Astrocyte of the spinal cord (primary cell): ENCODE measurements around the gene KAT6B.

Source experiments
- DNase-seq: peaks from one replicate; pipeline ENCODE4 v3.0.0; 2011; ENCODE audit warnings: low read depth, low spot score
- H3K4me3 ChIP-seq: 2 replicates; pipeline ENCODE4 v1.5.1; 2011; ENCODE audit warnings: low read depth, mild to moderate bottlenecking, low read length, moderate library complexity
- CTCF ChIP-seq: IDR thresholded peaks from 2 replicates; pipeline ENCODE4 v1.5.1; 2012; ENCODE audit warnings: low read depth, mild to moderate bottlenecking, low read length, inconsistent platforms
- in situ Hi-C: cut with HindIII; loops from 2 replicates; pipeline ENCODE4 v1.10.0; 2017; ENCODE audit warnings: low sequenced_read_pairs

Gene KAT6B

GRCh38 chr10:74901301-74901700 lies 74.9 kb downstream of the KAT6B start:
- in situ Hi-C loops, result no loop called here
- H3K4me3 ChIP-seq, result no peak overlapping the region
- DNase-seq, result no peak
- no peak for TF ChIP-seq CTCF

GRCh38 chr10:74901867-74902450 lies 75.6 kb downstream of the KAT6B start:
- no peak for TF ChIP-seq CTCF
- no peak for DNase-seq
- in situ Hi-C loops, result no loop called here
- H3K4me3 ChIP-seq, result no peak overlapping the region

DNA sequence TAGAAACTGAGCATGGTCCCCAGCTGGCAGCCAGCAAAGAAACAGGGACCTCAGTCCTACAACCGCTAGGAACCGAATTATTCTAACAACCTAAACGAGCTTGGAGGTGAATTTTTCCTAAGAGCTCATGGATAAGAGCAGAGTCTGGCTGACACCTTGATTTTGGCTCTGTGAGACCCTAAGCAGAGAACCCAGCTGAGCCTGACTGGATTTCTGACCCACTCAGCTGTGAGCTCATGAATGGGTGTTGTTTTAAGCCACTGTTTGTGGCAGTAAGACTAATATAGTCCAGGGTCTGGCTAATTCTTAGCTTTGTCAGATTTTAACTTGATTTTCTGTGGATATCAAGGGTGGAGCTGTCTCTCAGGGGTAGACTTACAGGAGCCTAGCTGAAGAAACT lies 77.1 kb downstream of the KAT6B start:
- in situ Hi-C loops, result no loop called here
- no peak for TF ChIP-seq CTCF

GRCh38 chr10:74906611-74907198 lies 80.3 kb downstream of the KAT6B start:
- no peak for TF ChIP-seq CTCF
- no peak for DNase-seq
- H3K4me3 ChIP-seq, result no peak overlapping the region
- in situ Hi-C loops, result no loop called here

More for the DNA sequence above, 77.1 kb downstream of the KAT6B start:
- H3K4me3 ChIP-seq, result no peak overlapping the region
- no peak for DNase-seq

- in situ Hi-C loops, result no loop called here
- no peak overlapping the region for H3K4me3 ChIP-seq
- TF ChIP-seq CTCF, result no peak
- DNase-seq, result no peak
Observed at GRCh38 chr10:74909670-74910069, 83.3 kb downstream of the KAT6B start.

DNA sequence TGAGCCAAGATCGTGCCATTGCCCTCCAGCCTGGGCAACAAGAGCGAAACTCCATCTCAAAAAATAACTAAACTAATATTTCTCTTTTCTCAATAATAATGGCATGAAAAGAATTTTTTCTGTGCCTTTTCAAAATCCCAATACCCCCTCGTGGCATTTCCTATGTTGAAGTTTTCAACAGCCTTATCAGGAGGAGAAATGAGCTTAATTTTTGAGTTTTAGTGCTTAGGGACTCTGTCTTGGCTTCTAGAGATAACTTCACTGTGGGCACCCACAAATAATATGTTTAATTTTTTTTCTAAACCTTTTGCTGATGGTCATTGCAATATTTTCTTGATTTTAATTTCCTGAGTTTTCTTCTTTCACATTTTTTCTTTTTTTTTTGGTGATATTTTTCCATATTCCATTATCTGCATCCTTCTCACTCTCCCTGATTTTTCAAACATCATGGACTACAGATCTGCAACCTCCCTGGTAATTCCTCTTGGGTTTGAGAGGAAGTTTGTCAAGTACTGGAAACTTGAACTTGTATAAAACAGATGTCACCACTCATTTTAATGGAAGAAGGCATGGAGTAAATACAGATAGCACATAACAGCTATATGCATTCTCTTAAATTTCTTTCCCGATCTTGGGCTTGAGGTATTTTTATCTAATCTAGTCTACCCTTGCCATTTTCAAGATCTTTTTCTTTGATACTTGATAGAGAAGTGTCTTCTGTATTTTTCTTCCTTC lies 84.0 kb downstream of the KAT6B start:
- no peak for TF ChIP-seq CTCF
- in situ Hi-C loops, result no loop called here
- no peak for DNase-seq
- H3K4me3 ChIP-seq, result no peak overlapping the region
